HG03521 (cell line): ENCODE data around the gene ADAMTS17.
"Not testable (repeated sequence)": the region's sequence is repeated elsewhere in the genome, so short reads cannot be mapped to it uniquely, and the experiment has no call there.

Experiments used
- ATAC-seq: cut with Tn5 transposase; IDR thresholded peaks from one replicate; pipeline ENCODE4 v1.9.1; 2021; ENCODE audit warnings: mild to moderate bottlenecking, moderate library complexity; ENCODE audit not compliant: unreplicated experiment

ADAMTS17 gene

GRCh38 chr15:99983886-99984286, 357.9 kb downstream of the ADAMTS17 start:
- ATAC-seq: no peak

DNA sequence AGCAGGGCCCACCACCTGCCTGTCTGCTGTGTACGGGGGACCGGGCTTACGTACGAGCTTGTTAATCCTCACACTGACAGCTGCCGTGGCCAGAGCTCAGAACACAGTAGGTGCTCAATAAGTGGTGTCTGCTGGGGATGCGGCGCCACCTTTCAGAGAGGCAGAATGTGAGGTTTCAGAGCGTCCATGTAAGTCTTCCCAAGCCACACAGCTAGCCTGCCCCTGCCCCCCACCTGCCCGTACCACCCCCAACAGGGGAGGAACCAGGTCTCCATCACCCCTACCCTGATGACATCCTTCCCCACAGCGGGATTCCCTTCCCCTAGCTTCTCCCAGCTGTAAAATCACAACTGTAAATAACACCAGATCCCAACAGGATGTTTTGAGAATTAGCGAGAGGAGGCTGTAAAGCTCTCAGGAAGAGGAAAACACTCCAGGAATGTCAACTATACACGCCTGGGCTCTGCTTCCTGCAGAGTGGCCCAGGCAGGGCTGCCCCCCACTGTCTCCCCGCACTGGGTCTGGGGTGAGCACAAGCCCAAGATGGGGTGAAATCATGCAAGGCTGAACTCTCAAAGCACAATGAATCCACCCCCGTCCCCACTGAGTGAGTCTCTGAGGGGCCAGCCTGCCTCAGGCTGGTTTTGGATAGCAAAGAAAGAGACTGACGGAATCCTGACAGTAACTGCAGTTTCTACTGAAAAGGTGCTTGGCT, 358.4 kb downstream of the ADAMTS17 start:
- no peak for ATAC-seq

DNA sequence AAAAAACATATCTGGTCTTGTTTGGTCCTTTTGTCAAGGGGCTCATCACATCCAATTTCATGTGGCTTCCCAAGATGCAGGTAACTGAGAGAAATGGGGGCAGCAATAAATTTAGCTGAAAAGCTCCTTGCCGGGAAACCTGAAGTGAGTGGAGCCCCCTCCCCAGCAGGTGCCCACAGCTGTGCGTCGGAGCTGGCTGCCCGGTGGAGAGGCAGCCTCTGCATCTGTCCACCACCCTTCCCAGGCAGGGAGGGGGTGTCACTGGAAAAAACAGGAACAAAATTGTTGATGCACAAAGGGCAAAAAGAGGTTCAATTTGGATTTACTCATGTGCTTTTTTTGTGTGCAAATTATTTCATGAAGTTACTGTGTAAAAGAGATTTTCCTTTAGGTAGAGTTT, 359.1 kb downstream of the ADAMTS17 start:
- ATAC-seq: no peak

GRCh38 chr15:99981839-99982658, 359.7 kb downstream of the ADAMTS17 start:
- no peak for ATAC-seq

DNA sequence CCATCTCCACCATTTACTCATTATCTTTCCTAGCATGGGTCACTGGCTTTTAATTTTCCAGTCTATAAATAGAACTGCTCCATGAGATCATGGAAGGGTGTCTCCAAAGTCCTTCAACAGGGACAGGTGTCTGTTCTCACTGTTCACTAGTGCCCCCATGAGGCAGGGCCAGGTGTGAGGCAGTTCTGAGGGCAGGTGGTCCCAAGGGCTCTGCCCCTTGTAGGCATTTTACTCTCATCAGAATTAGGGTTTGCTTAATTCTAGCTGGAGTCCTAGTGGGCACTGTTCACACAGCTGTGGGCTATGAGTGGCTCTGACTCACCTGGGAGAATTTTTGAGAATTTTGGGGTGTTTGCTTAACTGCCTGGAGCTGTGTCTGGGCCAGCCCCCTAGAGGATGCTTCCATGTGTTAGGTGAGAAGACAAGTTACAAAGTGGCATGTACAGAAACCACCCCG, 360.6 kb downstream of the ADAMTS17 start:
- ATAC-seq: no peak

- no peak for ATAC-seq
Measured at GRCh38 chr15:99980752-99981151, 361.0 kb downstream of the ADAMTS17 start.

DNA sequence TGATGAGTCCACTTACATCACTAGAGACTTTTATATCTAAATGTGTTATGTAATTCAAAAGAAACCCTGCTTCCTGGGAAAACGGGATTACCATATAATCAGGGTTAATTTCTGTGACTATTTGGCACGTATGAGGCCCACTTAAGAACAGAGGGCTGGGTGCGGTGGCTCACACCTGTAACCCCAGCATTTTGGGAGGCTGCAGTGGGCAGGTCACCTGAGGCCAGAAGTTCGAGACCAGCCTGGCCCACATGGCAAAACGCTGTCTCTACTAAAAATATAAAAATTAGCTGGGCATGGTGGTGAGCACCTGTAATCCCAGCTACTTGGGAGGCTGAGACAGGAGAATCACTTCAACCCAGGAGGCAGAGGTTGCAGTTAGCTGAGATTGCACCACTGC, 361.9 kb downstream of the ADAMTS17 start:
- ATAC-seq: not testable (repeated sequence)

DNA sequence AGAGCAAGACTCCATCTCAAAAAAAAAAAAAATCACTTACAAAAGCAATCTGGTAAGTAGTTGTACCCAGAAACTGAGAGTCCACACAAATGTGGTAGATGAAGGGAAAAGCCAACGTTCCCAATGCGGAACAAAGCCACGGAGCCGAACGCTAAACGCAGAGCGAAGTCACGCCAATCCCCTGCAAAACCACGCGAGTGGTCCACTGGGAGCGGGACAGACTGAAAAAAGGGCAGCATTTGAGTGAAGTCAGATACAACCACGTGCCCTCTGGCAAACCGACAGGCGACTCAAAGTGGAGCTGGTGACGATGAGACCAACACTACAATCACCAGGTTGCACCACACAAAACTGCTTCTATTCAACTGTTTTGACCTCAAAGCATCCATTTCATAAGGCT, 362.4 kb downstream of the ADAMTS17 start:
- no peak for ATAC-seq

- ATAC-seq: no peak
Measured at GRCh38 chr15:99978426-99978825, 363.3 kb downstream of the ADAMTS17 start.

GRCh38 chr15:99977929-99978328, 363.8 kb downstream of the ADAMTS17 start:
- no peak for ATAC-seq

DNA sequence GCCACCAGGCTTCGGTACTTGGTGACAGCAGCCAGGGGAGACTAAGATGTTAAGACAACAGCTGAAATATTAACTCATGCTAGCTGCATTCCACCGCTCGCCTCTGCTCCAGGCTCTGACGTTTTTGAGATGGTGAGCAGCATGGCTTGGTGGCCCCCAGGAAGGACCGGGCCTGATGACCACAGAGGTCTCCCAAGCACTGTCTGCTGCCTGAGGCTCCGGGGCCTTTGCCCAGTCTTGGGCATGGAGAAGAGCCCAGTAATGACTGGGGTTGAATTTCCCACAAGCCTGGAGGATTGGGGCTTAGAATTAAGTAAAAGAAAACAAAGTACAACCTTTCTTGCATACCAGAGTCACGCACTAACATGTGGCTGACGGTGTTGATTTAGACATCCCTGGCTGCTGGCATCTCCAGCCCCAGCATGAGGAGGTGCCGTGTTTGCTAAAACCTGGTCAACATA, 364.9 kb downstream of the ADAMTS17 start:
- no peak for ATAC-seq

GRCh38 chr15:99976000-99976399, 365.8 kb downstream of the ADAMTS17 start:
- no peak for ATAC-seq

DNA sequence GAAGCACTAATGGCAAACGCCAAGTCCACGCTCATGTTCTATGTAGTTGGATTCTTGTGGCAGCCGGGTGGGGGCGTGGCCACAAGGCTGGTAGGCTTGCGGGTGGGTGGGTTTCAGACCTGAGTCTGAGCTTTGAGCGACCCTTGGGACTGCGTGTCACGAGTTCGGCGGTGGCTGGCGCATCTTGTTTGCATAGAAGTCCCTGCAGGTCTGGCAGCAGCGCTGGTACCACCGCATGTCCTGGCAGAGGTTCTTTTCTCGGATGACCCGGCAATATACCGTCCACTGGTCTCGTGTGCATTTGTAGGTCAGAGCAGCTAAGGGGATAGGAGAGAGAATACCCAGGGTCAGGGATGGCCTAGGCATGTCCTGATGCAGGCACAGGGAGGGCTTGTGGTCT, 367.5 kb downstream of the ADAMTS17 start:
- no peak for ATAC-seq

- ATAC-seq: no peak
Measured at GRCh38 chr15:99973351-99973750, 368.4 kb downstream of the ADAMTS17 start.

DNA sequence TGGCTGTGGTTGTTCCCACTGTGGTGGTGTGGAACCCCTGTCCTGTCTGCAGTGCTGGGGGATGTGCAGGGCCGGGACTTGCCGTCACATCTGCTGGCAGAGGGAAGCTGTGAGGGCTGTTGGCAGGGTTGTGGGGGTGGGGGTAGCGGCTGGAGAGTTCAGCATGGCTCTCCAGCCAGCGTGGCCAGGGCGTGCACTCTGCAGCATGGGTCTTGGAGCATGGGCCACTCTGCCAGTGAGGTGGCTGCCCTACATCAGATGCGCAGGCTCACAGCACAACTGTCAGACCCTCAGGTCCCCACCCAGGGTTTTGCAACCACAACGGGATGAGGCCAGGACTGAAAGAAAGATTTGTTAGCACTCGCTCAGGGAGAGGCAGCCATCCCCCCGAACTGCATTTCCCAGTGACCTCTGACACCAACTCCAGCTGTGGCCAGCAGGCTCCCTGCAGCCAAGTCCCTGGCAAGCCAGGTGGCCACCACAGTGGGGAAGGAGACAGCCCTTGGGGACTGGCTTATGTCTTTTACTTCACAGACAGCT, 370.8 kb downstream of the ADAMTS17 start:
- ATAC-seq: no peak

DNA sequence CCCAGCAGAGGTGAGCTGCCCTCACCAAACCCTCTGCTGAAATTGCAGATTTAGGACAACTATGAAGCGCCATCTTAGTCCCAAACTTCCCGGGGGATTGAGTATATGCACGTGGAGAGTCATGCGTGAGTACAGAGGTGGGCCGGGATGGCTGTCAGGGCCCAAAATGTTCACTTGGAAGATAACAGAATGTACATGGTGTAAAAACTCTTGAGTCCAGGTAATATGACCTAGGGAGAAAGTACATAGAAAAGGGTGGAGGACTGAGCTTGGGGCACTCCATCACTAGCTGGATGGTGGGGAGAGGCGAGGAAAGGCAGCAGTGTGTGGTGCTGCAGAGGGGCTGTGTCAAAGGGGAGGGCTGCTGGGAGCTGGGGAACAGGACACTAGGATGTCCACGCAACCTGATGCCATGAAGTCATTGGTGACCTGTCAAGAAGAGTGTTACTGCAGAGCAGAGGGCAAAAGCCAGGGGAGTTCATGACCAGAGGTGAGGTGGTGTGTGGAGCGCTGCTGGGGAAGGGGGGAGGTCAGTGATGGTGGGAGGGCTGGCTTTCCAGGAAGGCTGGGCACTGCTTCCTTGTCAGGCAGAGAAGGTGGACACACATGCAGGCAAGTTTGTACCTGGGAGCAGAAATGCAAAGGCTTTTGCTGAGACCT, 372.4 kb downstream of the ADAMTS17 start:
- no peak for ATAC-seq

DNA sequence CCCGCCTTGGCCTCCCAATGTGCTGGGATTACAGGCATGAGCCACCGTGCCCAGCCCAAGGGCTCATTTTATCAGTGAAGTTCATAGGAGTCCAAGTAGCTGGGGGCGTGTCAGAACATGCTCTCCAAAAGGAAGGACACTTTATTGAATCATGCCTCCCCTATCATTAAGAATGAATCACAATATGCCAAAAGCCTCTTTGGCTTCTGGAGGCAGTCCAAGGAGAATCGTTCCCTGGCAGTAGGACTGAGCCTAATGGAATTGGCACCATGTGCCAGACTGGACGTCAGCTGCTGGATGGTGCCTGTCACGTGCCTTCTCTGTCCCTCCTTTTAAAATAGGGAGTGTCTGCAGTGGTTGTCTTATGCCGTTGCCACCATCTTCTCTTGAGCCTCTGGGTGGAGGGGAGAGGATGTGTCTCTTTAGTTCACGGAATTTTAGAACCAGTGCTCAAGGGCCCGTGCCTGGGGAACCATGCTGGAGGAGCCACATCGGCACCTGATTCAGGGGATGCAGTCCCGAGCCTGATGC, 373.9 kb downstream of the ADAMTS17 start:
- no peak for ATAC-seq

- ATAC-seq: no peak
Measured at GRCh38 chr15:99966815-99967214, 375.0 kb downstream of the ADAMTS17 start.

- ATAC-seq: no peak
Measured at GRCh38 chr15:99965376-99965775, 376.4 kb downstream of the ADAMTS17 start.

GRCh38 chr15:99963976-99964375, 377.8 kb downstream of the ADAMTS17 start:
- no peak for ATAC-seq
